CD4-positive, alpha-beta T cell treated with Interleukin-4 for 1 hour (primary cell): ENCODE results near the gene SELENOF.
"Not testable (repeated sequence)": the region's sequence is repeated elsewhere in the genome, so short reads cannot be mapped to it uniquely, and the experiment has no call there.

ENCODE experiments used
- DNase-seq, 2 donors: peaks; one replicate each; pipeline ENCODE4 v3.0.0-alpha.2; 2020 to 2022

The SELENOF gene

GRCh38 chr1:86915737-86916235, 1.9 kb upstream of the SELENOF start:
- DNase-seq = no peak

GRCh38 chr1:86914998-86915736, 1.2 kb upstream of the SELENOF start:
- DNase-seq = peak; percentile 32 to 50

DNA sequence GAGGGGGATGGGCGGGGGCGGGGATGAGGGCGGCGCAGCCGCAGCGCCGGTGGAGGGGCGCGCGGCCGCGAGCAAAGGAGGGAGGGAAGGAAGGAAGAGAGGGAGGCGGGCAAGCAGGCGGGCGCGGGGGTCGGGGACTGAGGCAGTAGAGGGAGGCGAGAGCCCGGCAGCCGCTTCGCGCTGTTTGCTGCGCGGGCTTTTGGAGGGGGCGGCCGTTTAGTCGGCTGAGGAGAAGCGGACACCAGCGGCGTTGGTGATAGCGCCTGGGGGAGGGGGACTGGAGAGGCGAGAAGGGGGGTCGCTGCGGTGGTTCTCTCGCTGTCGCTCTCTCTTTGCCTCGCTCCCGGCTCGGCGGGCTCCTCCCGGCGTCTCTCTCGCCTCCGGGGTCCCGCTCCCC, 673 bp upstream of the SELENOF start, which contains the start of gene HS2ST1:
TSS of gene HS2ST1 (plus strand) at position 35 of the 397 bp plus-strand sequence.
- DNase-seq = no peak

DNA sequence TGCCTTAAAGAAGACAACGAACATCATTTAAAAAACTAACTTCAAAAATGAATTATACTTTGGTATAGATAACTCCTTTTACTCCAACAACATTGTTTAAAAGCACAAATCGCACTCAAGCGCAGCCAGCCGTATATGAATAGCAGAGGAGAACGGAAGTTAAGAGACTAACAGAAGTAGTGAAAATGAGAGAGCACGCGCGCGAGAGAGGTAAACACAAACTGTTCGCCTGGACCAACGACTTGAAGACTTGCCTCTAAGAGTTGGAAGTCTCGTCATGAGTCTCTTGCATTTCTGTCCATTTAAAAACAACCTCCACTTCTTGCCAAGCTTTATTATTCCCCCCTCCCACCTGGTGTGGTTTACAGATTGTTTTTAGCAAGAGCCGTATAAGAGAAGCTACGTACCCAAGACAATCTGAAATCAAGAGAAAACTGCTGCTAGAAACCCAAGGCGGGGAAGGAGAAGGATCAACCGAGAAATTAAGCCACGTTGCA, 479 bp downstream of the SELENOF start:
- DNase-seq = peak; percentile 30 to 45

GRCh38 chr1:86912281-86912900, 1.5 kb downstream of the SELENOF start:
- no peak for DNase-seq

GRCh38 chr1:86906419-86906818, 7.5 kb downstream of the SELENOF start:
- no peak for DNase-seq

DNA sequence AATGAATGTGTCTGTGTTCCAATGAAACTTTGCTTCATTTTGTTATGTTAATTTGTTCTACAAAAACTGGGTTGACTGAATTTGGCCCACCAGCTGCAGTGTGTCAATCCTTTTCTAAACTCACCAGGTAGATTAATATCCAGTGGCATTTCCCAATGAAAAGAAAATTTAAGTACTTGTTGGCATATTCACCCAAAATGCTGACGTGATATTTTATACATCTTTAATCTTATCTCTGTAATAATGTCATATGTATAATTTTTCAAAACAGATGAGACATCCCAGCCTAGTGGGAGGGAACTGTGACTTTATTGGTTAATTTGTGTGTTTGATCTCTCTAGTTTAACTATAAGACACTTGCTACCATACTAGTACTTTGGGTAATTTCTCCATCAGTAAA, 8.1 kb downstream of the SELENOF start:
- no peak for DNase-seq

GRCh38 chr1:86899401-86899800, 14.5 kb downstream of the SELENOF start:
- DNase-seq = not testable (repeated sequence)

GRCh38 chr1:86888327-86888726, 25.6 kb downstream of the SELENOF start:
- no peak for DNase-seq

GRCh38 chr1:86887479-86888162, 26.3 kb downstream of the SELENOF start:
- DNase-seq = no peak

DNA sequence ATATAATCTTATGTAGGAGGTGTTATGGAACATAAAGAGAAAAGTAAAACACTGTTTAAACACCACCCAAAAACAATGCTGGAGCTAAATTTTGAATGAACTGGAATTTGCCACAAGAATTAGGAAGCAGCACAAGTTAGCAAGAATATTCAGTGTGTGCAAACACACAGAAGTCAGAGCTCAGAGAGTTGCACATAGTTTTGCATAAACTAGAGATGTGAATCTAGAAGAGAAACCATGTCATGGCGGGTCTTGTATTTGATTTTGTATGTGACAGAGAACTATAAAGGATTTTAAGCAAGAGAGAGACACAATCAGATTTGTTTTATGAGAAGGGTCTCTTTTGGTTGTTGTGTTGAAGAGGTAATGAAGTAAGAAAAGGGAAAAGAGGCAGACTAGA, 38.2 kb downstream of the SELENOF start:
- DNase-seq = no peak

- no peak for DNase-seq
These were observed 41.8 kb downstream of the SELENOF start for GRCh38 chr1:86872086-86872485.

GRCh38 chr1:86871001-86871400, 42.9 kb downstream of the SELENOF start:
- DNase-seq = no peak

- no peak for DNase-seq
These were observed 45.4 kb downstream of the SELENOF start for GRCh38 chr1:86868477-86868876.

- DNase-seq = not testable (repeated sequence)
These were observed 46.6 kb downstream of the SELENOF start for GRCh38 chr1:86867278-86867677.

DNA sequence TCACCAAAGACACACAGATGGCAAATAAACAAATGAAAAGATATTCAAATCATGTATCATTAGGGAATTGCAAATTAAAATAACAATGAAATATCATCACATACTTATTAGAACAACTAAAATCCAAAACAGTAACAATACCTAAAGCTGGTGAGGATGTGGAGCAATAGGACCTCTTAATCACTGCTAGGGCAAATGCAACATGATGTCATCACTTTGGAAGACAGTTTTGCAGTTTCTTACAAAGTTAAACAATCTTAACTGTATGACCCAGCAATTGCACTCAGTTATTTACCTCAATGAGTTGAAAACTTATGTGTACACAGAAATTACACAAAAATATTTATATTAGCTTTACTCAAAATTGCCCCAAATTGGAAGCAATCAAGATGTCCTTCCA, 47.3 kb downstream of the SELENOF start:
- no peak for DNase-seq

- peak in 1 of 2 donors; percentile 32 for DNase-seq
These were observed 47.8 kb downstream of the SELENOF start for GRCh38 chr1:86865973-86866637.

DNA sequence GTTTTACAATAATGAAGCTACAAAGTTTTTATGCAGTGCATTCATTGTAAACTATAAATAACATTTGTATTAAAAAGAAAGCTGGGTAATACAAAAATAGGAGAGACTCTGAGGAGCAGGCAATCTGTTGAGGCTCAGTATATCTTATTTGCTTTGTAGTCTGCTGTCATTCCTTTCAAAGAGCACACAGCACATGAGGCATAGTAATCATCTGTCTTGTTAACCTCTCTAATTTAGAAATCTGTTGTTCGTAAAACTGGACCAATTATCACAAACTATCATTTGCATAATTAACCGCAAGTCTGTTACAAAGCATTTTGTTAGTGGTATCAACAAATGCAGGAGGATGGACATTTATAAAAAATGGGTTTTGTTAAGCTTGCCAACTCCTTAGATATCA, 51.0 kb downstream of the SELENOF start:
- DNase-seq = no peak

GRCh38 chr1:86861424-86861823, 52.5 kb downstream of the SELENOF start:
- no peak for DNase-seq

GRCh38 chr1:86860424-86860823, 53.5 kb downstream of the SELENOF start:
- no peak for DNase-seq

DNA sequence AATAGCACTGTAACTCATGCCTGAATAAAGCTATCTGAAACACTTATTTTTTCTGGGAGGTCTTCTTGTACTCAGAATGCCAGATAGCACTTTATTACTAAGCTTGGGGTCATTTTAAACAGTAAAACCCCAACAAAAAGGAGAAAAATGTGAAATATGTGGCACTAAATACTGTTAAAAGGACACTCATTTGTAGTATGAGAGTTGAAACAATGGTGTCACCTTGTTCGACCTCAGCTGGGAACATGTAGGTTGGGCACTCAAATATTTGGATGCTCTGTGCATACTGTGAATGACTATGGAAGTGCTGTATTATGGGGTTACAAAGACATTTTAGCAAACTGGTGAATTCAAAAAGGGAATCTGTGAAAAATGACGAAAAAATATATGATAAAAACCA, 53.9 kb downstream of the SELENOF start:
- DNase-seq = no peak

DNA sequence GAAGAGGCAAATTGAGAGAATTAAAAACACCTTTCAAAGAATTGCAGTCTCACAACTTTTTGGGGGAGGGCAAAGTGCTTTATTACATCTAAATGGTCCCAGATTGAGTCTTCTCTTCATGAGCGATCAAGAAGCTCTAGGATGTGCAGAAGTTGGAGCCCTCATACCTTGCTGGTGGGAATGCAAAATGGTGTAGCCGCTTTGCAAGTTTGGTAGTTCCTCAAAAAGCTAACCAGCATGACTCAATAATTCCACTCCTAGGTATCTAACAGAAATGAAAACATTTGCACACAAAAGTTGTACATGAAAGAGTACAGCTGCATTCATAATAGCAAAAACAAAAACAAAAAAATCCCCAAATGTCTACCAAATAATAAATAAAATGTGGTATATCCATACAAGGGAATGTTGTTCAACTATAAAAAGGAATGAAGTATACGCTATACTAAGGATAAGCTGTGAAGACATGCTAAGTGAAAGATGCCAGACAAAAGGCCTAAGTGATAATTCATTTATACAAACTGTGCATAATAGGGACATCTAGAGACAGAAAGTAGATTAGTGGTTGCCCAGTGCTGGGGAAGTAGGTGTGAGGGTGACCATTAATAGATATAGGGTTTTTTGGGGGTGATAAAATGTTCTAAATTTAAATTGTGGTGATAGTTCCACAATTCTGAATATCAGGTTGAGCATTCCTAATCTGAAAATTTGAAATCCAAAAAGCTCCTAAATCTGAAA, 55.2 kb downstream of the SELENOF start:
- DNase-seq = no peak
